Measurements from ENCODE around the gene CD27.

DNA sequence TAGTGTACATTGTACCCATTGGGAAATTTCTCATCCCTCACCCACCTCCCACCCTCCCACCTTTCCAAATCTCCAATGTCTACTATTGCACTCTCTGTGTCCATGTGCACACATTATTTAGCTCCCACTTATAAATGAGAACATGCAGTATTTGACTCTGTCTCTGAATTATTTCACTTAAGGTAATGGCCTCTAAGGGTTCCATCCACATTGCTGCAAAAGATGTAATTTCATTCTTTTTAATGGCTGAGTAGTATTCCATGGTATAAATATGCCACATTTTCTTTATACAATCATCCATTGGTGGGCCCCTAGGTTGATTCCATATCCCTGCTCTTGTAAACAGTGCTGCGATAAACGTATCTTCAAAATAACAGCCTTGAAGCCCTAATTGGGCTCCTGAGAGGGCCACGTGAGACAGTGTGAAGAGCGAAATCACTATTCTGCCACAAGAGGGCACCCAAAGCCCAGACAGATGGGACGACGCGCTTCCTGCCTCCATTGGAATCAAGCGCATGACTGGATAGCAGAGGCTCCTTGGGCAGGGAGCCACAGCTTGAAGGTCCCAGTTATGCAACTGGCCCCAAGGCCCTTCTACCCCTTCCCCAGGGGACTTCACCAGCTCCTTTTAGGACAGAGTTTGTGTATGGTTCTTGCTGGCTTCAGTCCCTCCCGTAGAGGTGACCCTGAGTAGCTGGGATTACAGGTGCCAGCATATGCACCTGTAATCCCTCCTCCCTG is 21.3 kb upstream of the CD27 start:
- TF ChIP-seq, protein P1, sequence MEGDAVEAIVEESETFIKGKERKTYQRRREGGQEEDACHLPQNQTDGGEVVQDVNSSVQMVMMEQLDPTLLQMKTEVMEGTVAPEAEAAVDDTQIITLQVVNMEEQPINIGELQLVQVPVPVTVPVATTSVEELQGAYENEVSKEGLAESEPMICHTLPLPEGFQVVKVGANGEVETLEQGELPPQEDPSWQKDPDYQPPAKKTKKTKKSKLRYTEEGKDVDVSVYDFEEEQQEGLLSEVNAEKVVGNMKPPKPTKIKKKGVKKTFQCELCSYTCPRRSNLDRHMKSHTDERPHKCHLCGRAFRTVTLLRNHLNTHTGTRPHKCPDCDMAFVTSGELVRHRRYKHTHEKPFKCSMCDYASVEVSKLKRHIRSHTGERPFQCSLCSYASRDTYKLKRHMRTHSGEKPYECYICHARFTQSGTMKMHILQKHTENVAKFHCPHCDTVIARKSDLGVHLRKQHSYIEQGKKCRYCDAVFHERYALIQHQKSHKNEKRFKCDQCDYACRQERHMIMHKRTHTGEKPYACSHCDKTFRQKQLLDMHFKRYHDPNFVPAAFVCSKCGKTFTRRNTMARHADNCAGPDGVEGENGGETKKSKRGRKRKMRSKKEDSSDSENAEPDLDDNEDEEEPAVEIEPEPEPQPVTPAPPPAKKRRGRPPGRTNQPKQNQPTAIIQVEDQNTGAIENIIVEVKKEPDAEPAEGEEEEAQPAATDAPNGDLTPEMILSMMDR (conservative IDR thresholded peaks at IDR 0.05; ENCODE audit: low read length): peak; percentile 93
- TF ChIP-seq EZH2phosphoT487 (IDR thresholded peaks at IDR 0.05; ENCODE audit: borderline replicate concordance, low read depth, low read length): no peak

Measured in OCI-LY7 (cell line).